ENCODE measurements around the gene SRGAP1.

Gene SRGAP1

GRCh38 chr12:63846238-63846967 lies 1.9 kb downstream of the SRGAP1 start:
- Histone ChIP-seq H3K27me3 (ENCODE audit: insufficient read depth, low read length) (no peaks in the 10 kb centered on the region), H3K79me2 (ENCODE audit: insufficient read depth, low read length) (no peaks in the 10 kb centered on the region), H3F3A (ENCODE audit: insufficient read depth, low read length) (no peaks in the 10 kb centered on the region), H3K4me2 (ENCODE audit: low read length) (no peak overlapping the region), H3K4me3 (ENCODE audit: low read depth, low read length, poor library complexity, severe bottlenecking) (no peak overlapping the region), H3K9me2 (ENCODE audit: low read depth, low read length) (no peaks in the 10 kb centered on the region), H3K27ac (ENCODE audit: low read depth, low read length, poor library complexity, severe bottlenecking) (no peak overlapping the region), H3K9ac (ENCODE audit: low read length) (no peak overlapping the region), H4K20me1 (ENCODE audit: insufficient read depth, low read length) (no peaks in the 10 kb centered on the region), H3K9me3 (ENCODE audit: low read length) (no peaks in the 10 kb centered on the region), H3K4me1 (ENCODE audit: insufficient read depth, low read length, severe bottlenecking) (peaks cover 13% of the 10 kb centered on the region), H3K36me3 (ENCODE audit: insufficient read depth, low read length) (no peaks in the 10 kb centered on the region), H2AFZ (ENCODE audit: low read length) (no peak overlapping the region)
- TF ChIP-seq CTCF (IDR thresholded peaks at IDR 0.05; ENCODE audit: low read length) (no peak), EZH2 (IDR thresholded peaks at IDR 0.05; ENCODE audit: borderline replicate concordance, low read length) (no peak)

- TF ChIP-seq CTCF (IDR thresholded peaks at IDR 0.05; ENCODE audit: low read length) (no peak), EZH2 (IDR thresholded peaks at IDR 0.05; ENCODE audit: borderline replicate concordance, low read length) (no peak)
- no peak overlapping the region for H3K9ac ChIP-seq (ENCODE audit: low read length)
- no peaks in the 10 kb centered on the region for H3K9me3 ChIP-seq (ENCODE audit: low read length)
- H3K79me2 ChIP-seq (ENCODE audit: insufficient read depth, low read length), result no peaks in the 10 kb centered on the region
- no peak overlapping the region for H3K27ac ChIP-seq (ENCODE audit: low read depth, low read length, poor library complexity, severe bottlenecking)
- H2AFZ ChIP-seq (ENCODE audit: low read length), result no peak overlapping the region
- H4K20me1 ChIP-seq (ENCODE audit: insufficient read depth, low read length), result no peaks in the 10 kb centered on the region
- no peaks in the 10 kb centered on the region for H3K36me3 ChIP-seq (ENCODE audit: insufficient read depth, low read length)
- H3K27me3 ChIP-seq (ENCODE audit: insufficient read depth, low read length), result no peaks in the 10 kb centered on the region
- peaks cover 10% of the 10 kb centered on the region for H3K4me1 ChIP-seq (ENCODE audit: insufficient read depth, low read length, severe bottlenecking)
- no peak overlapping the region for H3K4me2 ChIP-seq (ENCODE audit: low read length)
- no peaks in the 10 kb centered on the region for H3K9me2 ChIP-seq (ENCODE audit: low read depth, low read length)
- no peak overlapping the region for H3K4me3 ChIP-seq (ENCODE audit: low read depth, low read length, poor library complexity, severe bottlenecking)
- no peaks in the 10 kb centered on the region for H3F3A ChIP-seq (ENCODE audit: insufficient read depth, low read length)
Measured at GRCh38 chr12:63848450-63848849, 4.0 kb downstream of the SRGAP1 start.

- H4K20me1 ChIP-seq (ENCODE audit: insufficient read depth, low read length), result no peaks in the 10 kb centered on the region
- H3F3A ChIP-seq (ENCODE audit: insufficient read depth, low read length), result no peaks in the 10 kb centered on the region
- no peaks in the 10 kb centered on the region for H3K36me3 ChIP-seq (ENCODE audit: insufficient read depth, low read length)
- H3K4me2 ChIP-seq (ENCODE audit: low read length), result no peak overlapping the region
- no peaks in the 10 kb centered on the region for H3K27me3 ChIP-seq (ENCODE audit: insufficient read depth, low read length)
- no peak overlapping the region for H2AFZ ChIP-seq (ENCODE audit: low read length)
- H3K27ac ChIP-seq (ENCODE audit: low read depth, low read length, poor library complexity, severe bottlenecking), result no peak overlapping the region
- no peaks in the 10 kb centered on the region for H3K9me2 ChIP-seq (ENCODE audit: low read depth, low read length)
- TF ChIP-seq EZH2 (IDR thresholded peaks at IDR 0.05; ENCODE audit: borderline replicate concordance, low read length) (no peak), CTCF (IDR thresholded peaks at IDR 0.05; ENCODE audit: low read length) (no peak)
- H3K4me3 ChIP-seq (ENCODE audit: low read depth, low read length, poor library complexity, severe bottlenecking), result no peak overlapping the region
- H3K79me2 ChIP-seq (ENCODE audit: insufficient read depth, low read length), result no peaks in the 10 kb centered on the region
- no peak overlapping the region for H3K9ac ChIP-seq (ENCODE audit: low read length)
- peaks cover 7% of the 10 kb centered on the region for H3K4me1 ChIP-seq (ENCODE audit: insufficient read depth, low read length, severe bottlenecking)
- no peaks in the 10 kb centered on the region for H3K9me3 ChIP-seq (ENCODE audit: low read length)
Measured at GRCh38 chr12:63849106-63849620, 4.7 kb downstream of the SRGAP1 start.

Data from OCI-LY1 (cell line).